ENCODE measurements around the gene COL8A2.

DNA sequence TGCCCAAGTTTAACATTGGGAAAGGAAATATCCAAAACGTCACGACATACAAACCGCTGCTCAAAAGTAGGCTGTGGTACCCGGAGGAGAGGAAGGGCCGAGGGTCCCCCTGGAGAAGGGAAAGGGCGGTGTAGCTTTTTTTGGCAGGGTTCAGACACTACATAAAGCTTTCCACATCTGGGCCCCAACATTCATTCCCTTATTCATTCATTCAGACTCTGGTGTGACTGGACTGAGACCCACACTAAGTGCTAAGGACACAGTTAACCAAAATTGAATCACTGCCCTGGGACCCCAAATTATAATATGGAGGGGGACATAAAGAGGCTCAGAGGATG lies 10.3 kb upstream of the COL8A2 start:
- TF ChIP-seq, protein P1, sequence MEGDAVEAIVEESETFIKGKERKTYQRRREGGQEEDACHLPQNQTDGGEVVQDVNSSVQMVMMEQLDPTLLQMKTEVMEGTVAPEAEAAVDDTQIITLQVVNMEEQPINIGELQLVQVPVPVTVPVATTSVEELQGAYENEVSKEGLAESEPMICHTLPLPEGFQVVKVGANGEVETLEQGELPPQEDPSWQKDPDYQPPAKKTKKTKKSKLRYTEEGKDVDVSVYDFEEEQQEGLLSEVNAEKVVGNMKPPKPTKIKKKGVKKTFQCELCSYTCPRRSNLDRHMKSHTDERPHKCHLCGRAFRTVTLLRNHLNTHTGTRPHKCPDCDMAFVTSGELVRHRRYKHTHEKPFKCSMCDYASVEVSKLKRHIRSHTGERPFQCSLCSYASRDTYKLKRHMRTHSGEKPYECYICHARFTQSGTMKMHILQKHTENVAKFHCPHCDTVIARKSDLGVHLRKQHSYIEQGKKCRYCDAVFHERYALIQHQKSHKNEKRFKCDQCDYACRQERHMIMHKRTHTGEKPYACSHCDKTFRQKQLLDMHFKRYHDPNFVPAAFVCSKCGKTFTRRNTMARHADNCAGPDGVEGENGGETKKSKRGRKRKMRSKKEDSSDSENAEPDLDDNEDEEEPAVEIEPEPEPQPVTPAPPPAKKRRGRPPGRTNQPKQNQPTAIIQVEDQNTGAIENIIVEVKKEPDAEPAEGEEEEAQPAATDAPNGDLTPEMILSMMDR (IDR thresholded peaks at IDR 0.05; ENCODE audit: low read length) = no peak
- no peak for TF ChIP-seq EZH2 (IDR thresholded peaks at IDR 0.05; ENCODE audit: borderline replicate concordance, low read length)

Data from OCI-LY1 (cell line).